CD4-positive, alpha-beta T cell treated with Interleukin-17A for 1 hour (primary cell): ENCODE data around the gene FIG4.

Experiments used
- DNase-seq: peaks from one replicate; pipeline ENCODE4 v3.0.0-alpha.2; 2020

Gene FIG4

GRCh38 chr6:109762769-109763441 lies 71.8 kb downstream of the FIG4 start:
- DNase-seq: no peak

GRCh38 chr6:109766167-109766566 lies 75.1 kb downstream of the FIG4 start:
- no peak for DNase-seq

GRCh38 chr6:109767961-109768360 lies 76.9 kb downstream of the FIG4 start:
- DNase-seq: no peak

GRCh38 chr6:109768485-109768884 lies 77.4 kb downstream of the FIG4 start:
- DNase-seq: no peak

GRCh38 chr6:109769213-109769612 lies 78.1 kb downstream of the FIG4 start:
- no peak for DNase-seq

- no peak for DNase-seq
Measured at GRCh38 chr6:109770047-109770446, 79.0 kb downstream of the FIG4 start.

- no peak for DNase-seq
Measured at GRCh38 chr6:109770779-109771178, 79.7 kb downstream of the FIG4 start.

GRCh38 chr6:109771939-109772755 lies 81.1 kb downstream of the FIG4 start:
- DNase-seq: peak; percentile 4

- DNase-seq: no peak
Measured at GRCh38 chr6:109772883-109773431, 81.9 kb downstream of the FIG4 start.

GRCh38 chr6:109781001-109781400 lies 89.9 kb downstream of the FIG4 start:
- DNase-seq: no peak

GRCh38 chr6:109782491-109782999 lies 91.4 kb downstream of the FIG4 start:
- no peak for DNase-seq

GRCh38 chr6:109783250-109783986 lies 92.3 kb downstream of the FIG4 start:
- no peak for DNase-seq

- DNase-seq: no peak
Measured at GRCh38 chr6:109787312-109787711, 96.2 kb downstream of the FIG4 start.

- DNase-seq: no peak
Measured at GRCh38 chr6:109788687-109789086, 97.6 kb downstream of the FIG4 start.

- no peak for DNase-seq
Measured at GRCh38 chr6:109790131-109790530, 99.0 kb downstream of the FIG4 start.

GRCh38 chr6:109791301-109791700 lies 100.2 kb downstream of the FIG4 start:
- no peak for DNase-seq

GRCh38 chr6:109793021-109793420 lies 101.9 kb downstream of the FIG4 start:
- no peak for DNase-seq

- DNase-seq: no peak
Measured at GRCh38 chr6:109793792-109794191, 102.7 kb downstream of the FIG4 start.

GRCh38 chr6:109794201-109794923 lies 103.3 kb downstream of the FIG4 start:
- DNase-seq: no peak

GRCh38 chr6:109795994-109796555 lies 105.0 kb downstream of the FIG4 start:
- no peak for DNase-seq

GRCh38 chr6:109799129-109799528 lies 108.0 kb downstream of the FIG4 start:
- DNase-seq: no peak

GRCh38 chr6:109799664-109800063 lies 108.6 kb downstream of the FIG4 start:
- DNase-seq: no peak
